Lower leg skin (tissue), 3 donors: ENCODE data around the gene ZSCAN23.

ENCODE experiments used
- POLR2A ChIP-seq, 2 donors: fragments of 450-650 bp; IDR thresholded peaks; one replicate each; pipeline ENCODE4 v1.6.1; 2016 to 2017; ENCODE audit warnings: antibody characterized with exemption in 2 of 2, mild to moderate bottlenecking in 1 of 2, moderate library complexity in 1 of 2
- TF ChIP-seq, protein P1 (sequence below), 3 donors: fragments of 450-650 bp; IDR thresholded peaks; one replicate each; pipeline ENCODE4 v1.5.1; 2016; ENCODE audit warnings: antibody characterized with exemption in 3 of 3, mild to moderate bottlenecking in 3 of 3, moderate library complexity in 2 of 3

GRCh38 chr6:28399350-28400121 lies 43.8 kb downstream of the ZSCAN23 start, which contains the start of gene ZSCAN12:
- TF ChIP-seq, protein P1, sequence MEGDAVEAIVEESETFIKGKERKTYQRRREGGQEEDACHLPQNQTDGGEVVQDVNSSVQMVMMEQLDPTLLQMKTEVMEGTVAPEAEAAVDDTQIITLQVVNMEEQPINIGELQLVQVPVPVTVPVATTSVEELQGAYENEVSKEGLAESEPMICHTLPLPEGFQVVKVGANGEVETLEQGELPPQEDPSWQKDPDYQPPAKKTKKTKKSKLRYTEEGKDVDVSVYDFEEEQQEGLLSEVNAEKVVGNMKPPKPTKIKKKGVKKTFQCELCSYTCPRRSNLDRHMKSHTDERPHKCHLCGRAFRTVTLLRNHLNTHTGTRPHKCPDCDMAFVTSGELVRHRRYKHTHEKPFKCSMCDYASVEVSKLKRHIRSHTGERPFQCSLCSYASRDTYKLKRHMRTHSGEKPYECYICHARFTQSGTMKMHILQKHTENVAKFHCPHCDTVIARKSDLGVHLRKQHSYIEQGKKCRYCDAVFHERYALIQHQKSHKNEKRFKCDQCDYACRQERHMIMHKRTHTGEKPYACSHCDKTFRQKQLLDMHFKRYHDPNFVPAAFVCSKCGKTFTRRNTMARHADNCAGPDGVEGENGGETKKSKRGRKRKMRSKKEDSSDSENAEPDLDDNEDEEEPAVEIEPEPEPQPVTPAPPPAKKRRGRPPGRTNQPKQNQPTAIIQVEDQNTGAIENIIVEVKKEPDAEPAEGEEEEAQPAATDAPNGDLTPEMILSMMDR (IDR thresholded peaks at IDR 0.05): no peak
- no peak for TF ChIP-seq POLR2A (IDR thresholded peaks at IDR 0.05)
